ENCODE results near the gene GLT6D1. TPM values are rescaled to one million over a fixed set of nuclear protein-coding genes. Genes with fewer than 3 reads are reported as not detected.

Gene GLT6D1
- total RNA-seq, 1 donor from 2014 or later = not detected

DNA sequence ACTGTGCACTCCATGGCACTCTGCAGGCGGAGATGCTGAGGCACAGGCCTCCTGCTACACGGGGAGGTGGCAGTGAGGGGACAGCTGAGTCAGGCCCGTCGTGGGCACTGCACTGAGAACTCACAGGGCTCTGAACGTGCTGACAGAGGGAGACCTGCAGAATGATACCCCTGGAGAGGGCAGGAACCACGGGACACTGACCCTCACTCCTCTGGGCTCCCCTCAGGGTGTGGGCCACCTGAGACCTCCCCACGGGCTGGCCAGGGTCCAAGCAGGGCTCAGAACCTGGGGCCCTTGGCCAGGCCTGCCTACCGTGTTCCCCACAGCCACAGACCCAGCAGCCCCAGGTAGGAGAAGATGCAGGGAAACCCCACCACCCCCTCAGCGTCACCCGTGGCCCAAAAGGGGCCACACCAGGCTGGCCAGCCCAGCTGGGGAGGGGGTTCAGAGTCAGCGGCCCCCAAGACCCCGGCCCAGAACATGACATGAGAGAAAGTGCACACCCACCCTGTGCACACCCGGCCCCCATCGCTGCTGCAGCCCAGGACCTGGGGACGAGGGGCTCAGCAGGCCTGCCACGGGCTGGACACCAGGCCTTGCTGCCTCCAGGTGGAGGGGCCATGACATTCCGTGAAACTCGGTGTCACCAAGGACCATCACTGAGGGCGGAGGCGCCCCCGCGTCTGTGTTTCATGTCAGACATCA, 30.9 kb downstream of the GLT6D1 start:
- H3K27me3 Mint-ChIP-seq (ENCODE audit: unreplicated experiment) = peaks cover 10% of the 10 kb centered on the region
- peaks cover 10% of the 10 kb centered on the region for H3K9me3 Mint-ChIP-seq (ENCODE audit: unreplicated experiment)
- no peak for TF ChIP-seq CTCF (IDR thresholded peaks at IDR 0.05; ENCODE audit: partially characterized antibody, unreplicated experiment)
- H3K4me3 Mint-ChIP-seq (ENCODE audit: unreplicated experiment) = no peak overlapping the region
- peaks cover 14% of the 10 kb centered on the region for H3K36me3 Mint-ChIP-seq (ENCODE audit: unreplicated experiment)
- H3K27ac Mint-ChIP-seq (ENCODE audit: unreplicated experiment) = no peak overlapping the region
- peaks cover 2% of the 10 kb centered on the region for H3K4me1 Mint-ChIP-seq (ENCODE audit: low read depth, unreplicated experiment)
- no peak for DNase-seq

DNA sequence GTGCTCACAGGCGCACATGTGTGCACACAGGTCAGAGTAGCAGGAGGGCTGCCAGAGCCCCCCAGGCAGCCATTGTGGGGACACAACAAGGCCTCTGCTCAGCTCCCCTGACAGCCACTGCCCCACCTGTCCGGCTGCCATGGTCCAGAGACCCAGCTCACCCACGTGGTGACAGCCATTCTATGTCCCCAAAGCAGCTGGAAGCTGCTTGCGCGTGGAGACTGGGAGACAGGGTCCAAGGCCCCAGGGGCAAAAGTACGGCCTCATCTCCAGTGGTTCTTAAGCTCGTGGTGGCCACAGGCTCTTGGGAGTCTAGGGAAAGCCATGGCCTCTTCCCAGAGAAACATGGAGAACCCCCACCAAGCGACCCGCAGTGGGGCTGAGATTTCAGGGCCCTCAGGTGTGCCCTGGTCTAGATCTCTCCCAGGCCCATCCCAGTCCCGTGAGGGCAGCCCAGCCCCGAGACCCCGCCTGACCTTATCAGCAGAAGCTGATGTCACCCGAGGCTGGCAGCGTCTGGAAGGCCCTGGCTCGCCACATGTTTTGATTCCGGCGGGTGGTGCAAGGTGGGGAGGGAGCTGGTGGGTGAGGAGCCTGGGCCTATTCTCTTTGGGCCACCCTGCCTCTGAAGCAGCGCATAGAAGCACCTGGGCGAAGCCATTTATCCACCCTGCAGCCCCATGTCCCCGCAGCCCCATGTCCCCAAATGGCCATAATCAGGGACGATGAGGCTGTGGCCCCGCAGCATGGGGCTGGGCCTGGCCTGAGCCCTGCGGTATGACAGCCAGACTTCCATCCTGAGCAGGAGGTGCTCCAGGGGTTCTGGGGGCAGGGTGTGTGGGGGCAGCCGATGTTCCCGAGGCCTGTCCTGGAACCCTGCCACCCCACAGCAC, 31.7 kb downstream of the GLT6D1 start:
- Mint-ChIP-seq H3K27ac (ENCODE audit: unreplicated experiment) (no peak overlapping the region), H3K4me1 (ENCODE audit: low read depth, unreplicated experiment) (peaks cover 2% of the 10 kb centered on the region), H3K27me3 (ENCODE audit: unreplicated experiment) (peaks cover 10% of the 10 kb centered on the region), H3K4me3 (ENCODE audit: unreplicated experiment) (no peak overlapping the region), H3K9me3 (ENCODE audit: unreplicated experiment) (peaks cover 10% of the 10 kb centered on the region), H3K36me3 (ENCODE audit: unreplicated experiment) (peaks cover 14% of the 10 kb centered on the region)
- no peak for DNase-seq
- TF ChIP-seq CTCF (IDR thresholded peaks at IDR 0.05; ENCODE audit: partially characterized antibody, unreplicated experiment) = no peak

GRCh38 chr9:135606885-135607259, 32.5 kb downstream of the GLT6D1 start:
- no peak for TF ChIP-seq CTCF (IDR thresholded peaks at IDR 0.05; ENCODE audit: partially characterized antibody, unreplicated experiment)
- no peak for DNase-seq
- Mint-ChIP-seq H3K27me3 (ENCODE audit: unreplicated experiment) (peaks cover 10% of the 10 kb centered on the region), H3K27ac (ENCODE audit: unreplicated experiment) (no peak overlapping the region), H3K36me3 (ENCODE audit: unreplicated experiment) (peaks cover 13% of the 10 kb centered on the region), H3K9me3 (ENCODE audit: unreplicated experiment) (peaks cover 9% of the 10 kb centered on the region), H3K4me3 (ENCODE audit: unreplicated experiment) (no peak overlapping the region), H3K4me1 (ENCODE audit: low read depth, unreplicated experiment) (peaks cover 2% of the 10 kb centered on the region)

DNA sequence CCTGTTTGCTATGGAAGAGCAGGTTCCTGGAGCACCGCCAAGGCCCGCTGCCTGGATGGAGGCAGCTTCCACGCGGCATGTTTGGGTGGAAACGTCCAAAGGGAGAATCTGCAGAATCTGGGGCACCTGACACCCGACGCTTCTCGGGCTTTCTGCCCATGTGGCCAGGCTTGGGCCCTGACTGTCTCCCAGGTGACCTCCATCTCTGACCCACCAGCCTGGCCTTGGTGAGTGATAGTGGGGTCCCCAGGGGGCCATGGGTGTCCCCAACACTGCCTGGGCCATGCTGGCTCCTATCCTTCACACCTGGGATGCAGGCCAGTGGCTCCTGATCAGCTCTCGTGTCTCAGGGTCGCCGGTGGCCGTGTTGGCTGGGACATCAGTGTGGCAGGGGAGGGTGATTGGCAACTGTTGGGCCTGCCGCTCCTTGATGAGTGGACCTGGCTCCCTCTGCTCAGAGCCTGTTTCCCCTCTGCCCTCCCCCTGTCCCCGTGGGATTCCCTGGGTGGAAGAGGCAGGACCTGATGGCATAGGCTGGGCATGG, 34.0 kb downstream of the GLT6D1 start:
- Mint-ChIP-seq H3K27me3 (ENCODE audit: unreplicated experiment) (peaks cover 9% of the 10 kb centered on the region), H3K36me3 (ENCODE audit: unreplicated experiment) (peaks cover 7% of the 10 kb centered on the region), H3K27ac (ENCODE audit: unreplicated experiment) (no peak overlapping the region), H3K4me1 (ENCODE audit: low read depth, unreplicated experiment) (peaks cover 2% of the 10 kb centered on the region), H3K4me3 (ENCODE audit: unreplicated experiment) (no peak overlapping the region), H3K9me3 (ENCODE audit: unreplicated experiment) (peaks cover 6% of the 10 kb centered on the region)
- DNase-seq = no peak
- no peak for TF ChIP-seq CTCF (IDR thresholded peaks at IDR 0.05; ENCODE audit: partially characterized antibody, unreplicated experiment)

All from glutamatergic neuron (in vitro differentiated cells).